A673 (cell line): ENCODE measurements around the gene DDX31.

ENCODE experiments used
- EZH2 ChIP-seq: fragments of 200-600 bp; sonication (generic); IDR thresholded peaks from 2 replicates; pipeline ENCODE4 v1.6.1; 2017; ENCODE audit warnings: borderline replicate concordance, low read depth, mild to moderate bottlenecking, mixed read lengths, antibody characterized with exemption, low read length; ENCODE audit not compliant: poor library complexity, severe bottlenecking
- TF ChIP-seq, protein P1 (sequence below): fragments of 300-800, 200-600 bp; sonication (generic); conservative IDR thresholded peaks from 2 replicates; pipeline ENCODE4 v1.5.1; 2017; ENCODE audit warnings: low read depth, mild to moderate bottlenecking, antibody characterized with exemption, low read length, moderate library complexity, mixed read lengths

- TF ChIP-seq, protein P1, sequence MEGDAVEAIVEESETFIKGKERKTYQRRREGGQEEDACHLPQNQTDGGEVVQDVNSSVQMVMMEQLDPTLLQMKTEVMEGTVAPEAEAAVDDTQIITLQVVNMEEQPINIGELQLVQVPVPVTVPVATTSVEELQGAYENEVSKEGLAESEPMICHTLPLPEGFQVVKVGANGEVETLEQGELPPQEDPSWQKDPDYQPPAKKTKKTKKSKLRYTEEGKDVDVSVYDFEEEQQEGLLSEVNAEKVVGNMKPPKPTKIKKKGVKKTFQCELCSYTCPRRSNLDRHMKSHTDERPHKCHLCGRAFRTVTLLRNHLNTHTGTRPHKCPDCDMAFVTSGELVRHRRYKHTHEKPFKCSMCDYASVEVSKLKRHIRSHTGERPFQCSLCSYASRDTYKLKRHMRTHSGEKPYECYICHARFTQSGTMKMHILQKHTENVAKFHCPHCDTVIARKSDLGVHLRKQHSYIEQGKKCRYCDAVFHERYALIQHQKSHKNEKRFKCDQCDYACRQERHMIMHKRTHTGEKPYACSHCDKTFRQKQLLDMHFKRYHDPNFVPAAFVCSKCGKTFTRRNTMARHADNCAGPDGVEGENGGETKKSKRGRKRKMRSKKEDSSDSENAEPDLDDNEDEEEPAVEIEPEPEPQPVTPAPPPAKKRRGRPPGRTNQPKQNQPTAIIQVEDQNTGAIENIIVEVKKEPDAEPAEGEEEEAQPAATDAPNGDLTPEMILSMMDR = no peak
- TF ChIP-seq EZH2 = no peak
These were observed 77.3 kb downstream of the DDX31 start for GRCh38 chr9:132592451-132592850.
